PC-9 (cell line): ENCODE results near the gene RALGAPA2. TPM values are rescaled to one million over a fixed set of nuclear protein-coding genes. Genes with fewer than 3 reads are reported as not detected.

Experiments
- Bru-seq: library from RNA; stranded (reverse); fragments of 400-500 nt; gene quantifications from one replicate; lab custom pipeline; 2021; lab: Mats Ljungman, UMichigan
- BruChase-seq, 2 experiments: library from RNA; stranded (reverse); fragments of 400-500 nt; gene quantifications; one replicate each; lab custom pipeline; 2021; lab: Mats Ljungman, UMichigan
- BruUV-seq: library from RNA; stranded (reverse); fragments of 400-500 nt; replicated peaks from 2 replicates; lab custom pipeline; 2021; lab: Mats Ljungman, UMichigan
- CTCF ChIA-PET: fragments of 300-600 bp; sonication (Branson Sonifier 250); formaldehyde crosslinking; loops from one replicate; lab custom pipeline; 2022; ENCODE audit warnings: antibody characterized with exemption; lab: Charles Lee
- POLR2A ChIA-PET: fragments of 300-600 bp; sonication (Branson Sonifier 250); formaldehyde crosslinking; loops from one replicate; lab custom pipeline; 2022; ENCODE audit warnings: antibody characterized with exemption; ENCODE audit not compliant: unreplicated experiment; lab: Charles Lee
- DNase-seq, 2 experiments: peaks; one replicate each; pipeline versions ENCODE4 v3.0.0 to v3.0.0-alpha.2; 2015 to 2022; ENCODE audit warnings: mixed read lengths in 1 of 2
- H2AFZ ChIP-seq: fragments of 200-600 bp; sonication (generic); 2 replicates; pipeline ENCODE4 v1.8.1; 2017; ENCODE audit warnings: antibody characterized with exemption
- H3F3A ChIP-seq: fragments of 200-600 bp; sonication (generic); 2 replicates; pipeline ENCODE4 v1.8.1; 2017; ENCODE audit warnings: antibody characterized with exemption, mild to moderate bottlenecking, low read depth; ENCODE audit not compliant: insufficient read depth
- H3K27ac ChIP-seq: fragments of 200-600 bp; sonication (generic); 2 replicates; pipeline ENCODE4 v1.6.1; 2016; ENCODE audit warnings: mixed run types
- H3K27me3 ChIP-seq: fragments of 200-600 bp; sonication (generic); 2 replicates; pipeline ENCODE4 v1.6.1; 2016; ENCODE audit warnings: low read depth, mixed run types; ENCODE audit not compliant: insufficient read depth
- H3K36me3 ChIP-seq: fragments of 200-600 bp; sonication (generic); 2 replicates; pipeline ENCODE4 v1.6.1; 2016; ENCODE audit warnings: low read depth, mixed run types
- H3K4me1 ChIP-seq: fragments of 200-600 bp; sonication (generic); replicated peaks from 2 replicates; pipeline ENCODE4 v1.6.1; 2016; ENCODE audit warnings: mixed run types; ENCODE audit not compliant: insufficient read depth
- H3K4me2 ChIP-seq: fragments of 200-600 bp; sonication (generic); 2 replicates; pipeline ENCODE4 v1.6.1; 2017; ENCODE audit warnings: mixed run types
- H3K4me3 ChIP-seq: fragments of 200-600 bp; sonication (generic); 2 replicates; pipeline ENCODE4 v1.6.1; 2016; ENCODE audit warnings: mixed run types
- H3K79me2 ChIP-seq: fragments of 200-600 bp; sonication (generic); 2 replicates; pipeline ENCODE4 v1.6.1; 2017; ENCODE audit warnings: low read depth, mixed run types
- H3K9me2 ChIP-seq: fragments of 200-600 bp; sonication (generic); 2 replicates; pipeline ENCODE4 v1.8.1; 2017; ENCODE audit warnings: mild to moderate bottlenecking; ENCODE audit not compliant: insufficient read depth
- H3K9me3 ChIP-seq: fragments of 200-600 bp; sonication (generic); 2 replicates; pipeline ENCODE4 v1.8.1; 2016; ENCODE audit warnings: low read depth; ENCODE audit not compliant: insufficient read depth
- H4K20me1 ChIP-seq: fragments of 200-600 bp; sonication (generic); 2 replicates; pipeline ENCODE4 v1.8.1; 2017; ENCODE audit not compliant: insufficient read depth
- EZH2 ChIP-seq: fragments of 200-600 bp; sonication (generic); IDR thresholded peaks from 2 replicates; pipeline ENCODE4 v1.8.0; 2017; ENCODE audit warnings: antibody characterized with exemption, low read depth
- intact Hi-C: fragments of 100-400 bp; cut with micrococcal nuclease; formaldehyde crosslinking; loops from one replicate; pipeline ENCODE4 v1.10.0; 2022; ENCODE audit not compliant: unreplicated experiment
- long read RNA-seq: library from polyadenylated mRNA; stranded (forward); transcript quantifications from one replicate; pipeline ENCODE4 v2.0.0, GENCODE V29; 2022
- total RNA-seq: library from RNA; stranded (reverse); gene quantifications from 2 replicates; pipeline ENCODE4 v1.2.3, GENCODE V29; 2021
- TF ChIP-seq, protein P1 (sequence below): fragments of 200-600 bp; sonication (generic); conservative IDR thresholded peaks from 2 replicates; pipeline ENCODE4 v1.6.1; 2017; ENCODE audit warnings: mixed run types, antibody characterized with exemption, mild to moderate bottlenecking, moderate library complexity

Gene RALGAPA2
- total RNA-seq: 19.2 and 28.7 TPM in 2 replicates
- Bru-seq, nascent RNA: percentile 71 among the genes with signal in this experiment
- BruChase-seq, experiment 1, labeled RNA remaining after a 2-hour chase: percentile 72 among the genes with signal in this experiment
- BruChase-seq, experiment 2, labeled RNA remaining after a 6-hour chase: percentile 57 among the genes with signal in this experiment
- long read RNA-seq, partial matches to known transcripts: 5 of 9 reads
- long read RNA-seq, other reads (novel, unspliced or antisense): 4 of 9 reads

DNA sequence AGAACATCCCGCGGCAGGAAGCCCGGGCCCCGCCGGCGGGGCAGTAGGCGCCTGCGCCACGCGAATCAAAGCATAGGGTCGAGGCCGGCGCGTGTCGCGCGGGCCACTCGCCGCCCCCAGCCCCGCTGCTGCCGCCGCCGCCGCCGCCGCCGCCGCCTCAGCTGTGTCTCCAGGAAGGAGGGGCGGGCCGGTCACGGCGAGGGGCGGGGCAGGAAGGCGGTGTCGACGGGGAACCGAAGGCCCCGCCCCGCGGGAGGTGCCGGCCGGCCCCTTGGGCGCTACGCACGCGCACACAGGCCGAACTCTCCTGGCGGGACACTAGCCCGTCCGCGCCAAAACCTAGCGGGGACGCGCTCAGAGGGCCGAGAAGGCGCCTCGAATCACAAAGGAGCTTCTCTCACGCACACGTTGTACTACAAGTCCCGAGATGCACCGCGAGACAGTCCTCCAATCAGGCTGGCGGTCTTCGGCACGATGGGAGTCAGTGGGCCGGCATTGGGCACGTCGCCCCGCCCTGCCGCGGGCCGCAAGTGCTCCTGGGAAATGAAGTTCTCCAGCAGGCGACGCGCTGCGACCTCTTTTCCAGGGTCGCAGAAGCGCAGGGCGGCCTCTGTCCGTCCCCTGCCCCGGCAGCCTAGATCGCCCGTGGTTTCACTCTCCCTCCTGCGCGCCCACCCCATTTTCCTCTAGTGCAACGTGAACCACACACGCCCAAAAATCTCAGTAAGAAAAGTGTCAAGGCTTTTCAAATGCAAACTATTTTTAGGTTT is at the start of gene RALGAPA2:
Gene RALGAPA2 (minus strand): TSS at position 171 of the 770 bp plus-strand sequence. CDS start 164 bp downstream, at position 7.
- Histone ChIP-seq H3F3A (peaks cover 12% of the 10 kb centered on the region), H3K27ac (peak within 1 kb of the TSS; percentile 50; the same call in 1 of the 2 replicates), H2AFZ (peak within 1 kb of the TSS; percentile 98), H3K4me2 (peak within 1 kb of the TSS; percentile 90), H4K20me1 (no peaks in the 10 kb centered on the region), H3K9me3 (no peaks in the 10 kb centered on the region), H3K4me1 (peaks cover 26% of the 10 kb centered on the region), H3K79me2 (peaks cover 24% of the 10 kb centered on the region), H3K4me3 (peak within 1 kb of the TSS; percentile 92), H3K27me3 (no peaks in the 10 kb centered on the region), H3K36me3 (no peaks in the 10 kb centered on the region), H3K9me2 (no peaks in the 10 kb centered on the region)
- no peak for TF ChIP-seq EZH2
- TF ChIP-seq, protein P1, sequence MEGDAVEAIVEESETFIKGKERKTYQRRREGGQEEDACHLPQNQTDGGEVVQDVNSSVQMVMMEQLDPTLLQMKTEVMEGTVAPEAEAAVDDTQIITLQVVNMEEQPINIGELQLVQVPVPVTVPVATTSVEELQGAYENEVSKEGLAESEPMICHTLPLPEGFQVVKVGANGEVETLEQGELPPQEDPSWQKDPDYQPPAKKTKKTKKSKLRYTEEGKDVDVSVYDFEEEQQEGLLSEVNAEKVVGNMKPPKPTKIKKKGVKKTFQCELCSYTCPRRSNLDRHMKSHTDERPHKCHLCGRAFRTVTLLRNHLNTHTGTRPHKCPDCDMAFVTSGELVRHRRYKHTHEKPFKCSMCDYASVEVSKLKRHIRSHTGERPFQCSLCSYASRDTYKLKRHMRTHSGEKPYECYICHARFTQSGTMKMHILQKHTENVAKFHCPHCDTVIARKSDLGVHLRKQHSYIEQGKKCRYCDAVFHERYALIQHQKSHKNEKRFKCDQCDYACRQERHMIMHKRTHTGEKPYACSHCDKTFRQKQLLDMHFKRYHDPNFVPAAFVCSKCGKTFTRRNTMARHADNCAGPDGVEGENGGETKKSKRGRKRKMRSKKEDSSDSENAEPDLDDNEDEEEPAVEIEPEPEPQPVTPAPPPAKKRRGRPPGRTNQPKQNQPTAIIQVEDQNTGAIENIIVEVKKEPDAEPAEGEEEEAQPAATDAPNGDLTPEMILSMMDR: no peak
- BruUV-seq: no TSS peak
- POLR2A ChIA-PET: interaction anchor here (0.5 to 0.7 kb wide), 2 partner anchors 9 to 467 kb away, joined by 3 to 4 read pairs; no protein-coding TSS in a partner anchor
- CTCF ChIA-PET: interaction anchor here (0.6 kb wide), 3 partner anchors 67 to 523 kb away, joined by 3 to 8 read pairs (median 5); no protein-coding TSS in a partner anchor
- peak; percentile 95 to 96 for DNase-seq
- intact Hi-C loops: loop anchor here (5.0 kb wide), 1 partner anchor 660 kb away; the partner anchor contains the start of genes CFAP61 and CRNKL1

DNA sequence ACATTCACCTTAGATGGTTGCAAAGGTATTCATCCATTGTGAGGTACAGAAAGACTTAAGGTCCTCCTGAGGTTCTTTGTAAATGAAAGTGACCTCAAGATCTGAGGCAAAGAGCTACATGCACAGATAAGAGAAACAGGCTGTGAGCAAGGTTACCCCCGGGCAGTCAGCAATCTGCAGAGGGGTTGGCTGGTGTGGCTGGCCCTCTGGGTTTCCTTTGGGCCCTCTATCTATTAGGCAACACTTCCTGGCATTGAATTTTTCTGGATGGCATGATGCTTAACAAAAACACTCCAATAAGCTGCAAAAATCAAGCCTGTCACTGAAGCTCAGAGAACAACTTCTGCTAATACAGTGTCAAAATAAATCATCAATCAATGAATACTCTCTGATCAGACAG is 48.9 kb upstream of the RALGAPA2 start:
- Histone ChIP-seq H3K4me1 (no peaks in the 10 kb centered on the region), H3K4me2 (no peak overlapping the region), H4K20me1 (no peaks in the 10 kb centered on the region), H3K27ac (no peak overlapping the region), H3K9me3 (no peaks in the 10 kb centered on the region), H3K27me3 (peaks cover 86% of the 10 kb centered on the region), H3K4me3 (no peak overlapping the region), H3K9me2 (no peaks in the 10 kb centered on the region), H3K36me3 (no peaks in the 10 kb centered on the region), H2AFZ (no peak overlapping the region), H3K79me2 (no peaks in the 10 kb centered on the region), H3F3A (no peaks in the 10 kb centered on the region)
- ChIA-PET POLR2A (no interaction called here), CTCF (no interaction called here)
- no TSS peak for BruUV-seq
- intact Hi-C loops: no loop called here
- TF ChIP-seq EZH2: no peak
- TF ChIP-seq, protein P1: no peak
- no peak for DNase-seq

- H3F3A ChIP-seq: no peaks in the 10 kb centered on the region
- no peaks in the 10 kb centered on the region for H3K4me1 ChIP-seq
- no peak overlapping the region for H2AFZ ChIP-seq
- DNase-seq: no peak
- no peaks in the 10 kb centered on the region for H3K36me3 ChIP-seq
- no peak for TF ChIP-seq EZH2
- TF ChIP-seq, protein P1: no peak
- CTCF ChIA-PET: no interaction called here
- H3K9me2 ChIP-seq: peaks cover 4% of the 10 kb centered on the region; the same call in 1 of the 2 replicates
- no peak overlapping the region for H3K4me3 ChIP-seq
- POLR2A ChIA-PET: no interaction called here
- no peaks in the 10 kb centered on the region for H3K79me2 ChIP-seq
- H3K9me3 ChIP-seq: no peaks in the 10 kb centered on the region
- intact Hi-C loops: no loop called here
- H3K27me3 ChIP-seq: peaks cover 88% of the 10 kb centered on the region
- H3K4me2 ChIP-seq: no peak overlapping the region
- H3K27ac ChIP-seq: no peak overlapping the region
- BruUV-seq: no TSS peak
- no peaks in the 10 kb centered on the region for H4K20me1 ChIP-seq
These were observed 46.7 kb upstream of the RALGAPA2 start for GRCh38 chr20:20759132-20759531.
